DOHH2 (cell line): ENCODE results near the gene CAMTA2.

ENCODE experiments used
- EZH2phosphoT487 ChIP-seq: fragments of 200-600 bp; sonication (generic); IDR thresholded peaks from 2 replicates; pipeline ENCODE4 v1.6.1; 2017; ENCODE audit warnings: borderline replicate concordance, mild to moderate bottlenecking, antibody characterized with exemption, low read length, moderate library complexity, mixed read lengths
- TF ChIP-seq, protein P1 (sequence below): fragments of 200-600 bp; sonication (generic); IDR thresholded peaks from one replicate; pipeline ENCODE4 v1.5.1; 2014; ENCODE audit warnings: antibody characterized with exemption, mild to moderate bottlenecking, low read depth, low read length; ENCODE audit not compliant: poor library complexity, severe bottlenecking

DNA sequence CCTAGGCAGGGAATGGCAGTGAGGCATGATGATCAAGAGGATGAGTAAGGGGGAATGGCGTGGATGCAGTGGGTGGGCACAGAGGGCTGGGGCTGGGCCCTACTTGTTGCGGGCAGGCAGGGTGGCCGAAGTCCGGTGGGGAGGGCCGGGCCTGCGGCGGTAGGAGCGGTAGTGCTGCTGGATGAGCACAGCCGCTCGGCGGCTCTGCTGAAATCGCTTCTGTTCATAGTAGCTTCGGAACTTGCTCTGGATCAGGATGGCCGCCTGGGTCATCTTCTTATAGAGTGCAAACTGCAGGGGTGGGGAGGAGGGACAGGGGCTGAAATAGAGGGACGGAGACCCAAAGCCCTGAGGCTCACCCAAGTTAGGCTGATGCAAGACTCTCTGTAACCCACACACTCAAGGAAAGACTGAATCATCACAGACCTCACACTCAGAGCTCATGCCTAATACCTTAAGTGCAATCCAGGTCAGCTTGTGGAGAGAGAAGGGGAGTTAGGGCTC lies 18.4 kb downstream of the CAMTA2 start:
- TF ChIP-seq, protein P1, sequence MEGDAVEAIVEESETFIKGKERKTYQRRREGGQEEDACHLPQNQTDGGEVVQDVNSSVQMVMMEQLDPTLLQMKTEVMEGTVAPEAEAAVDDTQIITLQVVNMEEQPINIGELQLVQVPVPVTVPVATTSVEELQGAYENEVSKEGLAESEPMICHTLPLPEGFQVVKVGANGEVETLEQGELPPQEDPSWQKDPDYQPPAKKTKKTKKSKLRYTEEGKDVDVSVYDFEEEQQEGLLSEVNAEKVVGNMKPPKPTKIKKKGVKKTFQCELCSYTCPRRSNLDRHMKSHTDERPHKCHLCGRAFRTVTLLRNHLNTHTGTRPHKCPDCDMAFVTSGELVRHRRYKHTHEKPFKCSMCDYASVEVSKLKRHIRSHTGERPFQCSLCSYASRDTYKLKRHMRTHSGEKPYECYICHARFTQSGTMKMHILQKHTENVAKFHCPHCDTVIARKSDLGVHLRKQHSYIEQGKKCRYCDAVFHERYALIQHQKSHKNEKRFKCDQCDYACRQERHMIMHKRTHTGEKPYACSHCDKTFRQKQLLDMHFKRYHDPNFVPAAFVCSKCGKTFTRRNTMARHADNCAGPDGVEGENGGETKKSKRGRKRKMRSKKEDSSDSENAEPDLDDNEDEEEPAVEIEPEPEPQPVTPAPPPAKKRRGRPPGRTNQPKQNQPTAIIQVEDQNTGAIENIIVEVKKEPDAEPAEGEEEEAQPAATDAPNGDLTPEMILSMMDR: no peak
- no peak for TF ChIP-seq EZH2phosphoT487
